Measurements from ENCODE around the gene KRTAP4-1.
"Not testable (repeated sequence)": the region's sequence is repeated elsewhere in the genome, so short reads cannot be mapped to it uniquely, and the experiment has no call there.

The KRTAP4-1 gene

DNA sequence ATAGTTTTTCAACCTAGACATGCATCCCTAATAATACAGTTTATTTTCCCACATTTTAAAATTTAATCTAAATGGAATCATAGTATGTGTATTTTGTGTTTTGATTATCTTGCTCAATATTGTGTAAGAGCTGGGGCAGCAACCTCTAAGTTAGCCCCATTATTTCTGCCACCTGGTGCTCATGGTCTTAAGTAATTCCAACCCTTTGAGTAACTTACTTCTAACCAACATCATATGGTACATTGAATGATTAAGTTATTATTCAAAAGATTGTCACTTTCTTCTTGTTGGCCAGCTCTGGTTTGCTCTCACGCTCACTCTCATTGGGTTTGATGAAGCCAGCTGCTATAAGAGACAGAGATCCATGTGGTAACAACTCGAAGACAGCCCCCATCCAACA is 12.8 kb downstream of the KRTAP4-1 start:
- no peak for ATAC-seq

DNA sequence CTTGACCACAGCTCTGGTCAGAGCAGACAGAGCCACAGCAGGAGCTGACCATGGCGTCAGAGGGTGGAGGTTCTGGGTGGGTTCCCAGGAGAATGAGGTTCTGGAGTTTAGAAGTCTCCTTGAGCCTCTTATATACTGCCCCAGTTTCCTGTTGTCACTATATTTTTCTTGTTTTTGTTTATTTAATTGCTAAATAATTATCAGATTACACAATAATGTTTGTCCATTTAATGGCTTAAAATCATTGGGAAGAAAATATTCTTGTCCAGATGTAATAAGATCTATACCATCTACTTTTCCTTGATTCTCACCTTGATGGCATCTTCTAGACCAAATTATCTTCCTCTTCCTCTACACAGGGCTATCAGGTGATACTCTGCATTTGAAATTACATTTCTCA is 16.6 kb downstream of the KRTAP4-1 start, which contains the start of gene KRTAP4-3:
KRTAP4-3 (minus strand) TSS at position 101 of the 400 bp plus-strand sequence; CDS start at position 52, 49 bp downstream.
- DNase-seq (no peak), ATAC-seq (no peak)

More for the DNA sequence above, 12.8 kb downstream of the KRTAP4-1 start:
- no peak for DNase-seq

DNA sequence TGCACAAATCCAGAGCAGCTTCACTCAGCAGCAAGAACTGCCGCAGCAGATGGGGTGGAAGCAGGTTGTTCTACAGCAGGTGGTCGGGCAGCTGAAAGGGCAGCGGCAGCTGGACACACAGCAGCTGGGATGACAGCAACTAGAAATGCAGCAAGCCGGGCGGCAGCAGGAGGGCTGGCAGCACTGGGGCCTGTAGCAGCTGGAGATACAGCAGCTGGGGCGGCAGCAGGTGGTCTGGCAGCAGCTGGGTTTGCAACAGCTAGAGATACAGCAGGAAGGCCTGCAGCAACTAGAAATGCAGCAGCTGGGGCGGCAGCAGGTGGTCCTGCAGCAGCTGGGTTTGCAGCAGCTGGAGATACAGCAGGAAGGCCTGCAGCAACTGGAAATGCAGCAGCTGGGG is 17.1 kb downstream of the KRTAP4-1 start:
- ATAC-seq (no peak), DNase-seq (no peak)

DNA sequence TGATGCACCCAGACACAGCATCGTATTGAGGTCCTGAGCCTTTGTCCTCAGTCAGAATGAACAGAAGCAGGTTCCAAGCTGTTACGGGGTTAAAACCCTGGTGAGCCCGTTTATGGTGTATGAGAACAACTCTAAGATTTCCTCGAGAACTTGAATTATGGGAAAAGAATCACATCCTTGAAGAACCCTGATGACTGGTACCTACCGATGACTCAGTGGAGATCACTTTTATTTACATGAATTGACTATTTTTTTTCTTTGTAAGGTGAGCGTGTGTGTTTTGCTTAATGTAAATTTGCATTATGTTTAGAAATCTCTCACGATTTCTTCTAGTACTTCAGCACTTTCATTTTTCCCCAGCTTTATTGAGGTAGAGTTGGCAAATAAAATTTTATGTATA is 20.9 kb downstream of the KRTAP4-1 start:
- no peak for ATAC-seq
- no peak for DNase-seq

DNA sequence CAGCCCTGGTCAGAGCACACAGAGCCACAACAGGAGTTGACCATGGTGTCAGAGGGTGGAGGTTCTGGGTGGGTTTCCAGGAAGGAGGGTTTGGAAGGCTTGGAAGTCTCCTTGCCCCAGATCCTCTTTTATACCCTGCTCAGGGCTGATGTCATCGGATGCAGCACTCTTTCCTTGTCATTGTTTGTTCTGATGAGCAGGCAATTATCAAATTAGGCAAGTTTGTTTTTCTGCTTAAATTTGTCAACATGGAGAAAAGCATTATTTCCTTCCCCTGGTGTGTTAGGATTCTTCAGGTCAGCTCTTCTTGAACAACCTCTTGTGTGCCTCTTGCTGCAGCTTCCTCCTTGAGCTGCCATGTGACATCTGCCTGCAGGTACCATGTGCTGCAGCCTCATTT is 24.1 kb downstream of the KRTAP4-1 start, which contains the start of gene KRTAP4-4:
KRTAP4-4 (minus strand) TSS at position 101 of the 400 bp plus-strand sequence; CDS start at position 44, 57 bp downstream.
- ATAC-seq, result no peak
- no peak for DNase-seq

DNA sequence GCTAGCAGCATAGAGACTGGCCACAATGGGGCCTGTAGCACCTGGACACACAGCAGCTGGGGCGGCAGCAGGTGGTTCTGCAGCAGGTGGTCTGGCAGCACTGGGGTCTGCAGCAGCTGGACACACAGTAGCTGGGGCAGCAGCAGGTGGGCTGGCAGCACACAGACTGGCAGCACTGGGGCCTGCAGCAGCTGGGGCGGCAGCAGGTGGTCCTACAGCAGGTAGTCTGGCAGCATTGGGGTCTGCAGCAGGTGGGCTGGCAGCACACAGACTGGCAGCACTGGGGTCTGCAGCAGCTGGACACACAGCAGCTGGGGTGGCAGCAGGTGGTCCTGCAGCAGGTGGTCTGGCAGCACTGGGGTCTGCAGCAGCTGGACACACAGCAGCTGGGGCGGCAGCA is 24.5 kb downstream of the KRTAP4-1 start:
- peak; percentile 28 for ATAC-seq
- not testable (repeated sequence) for DNase-seq

DNA sequence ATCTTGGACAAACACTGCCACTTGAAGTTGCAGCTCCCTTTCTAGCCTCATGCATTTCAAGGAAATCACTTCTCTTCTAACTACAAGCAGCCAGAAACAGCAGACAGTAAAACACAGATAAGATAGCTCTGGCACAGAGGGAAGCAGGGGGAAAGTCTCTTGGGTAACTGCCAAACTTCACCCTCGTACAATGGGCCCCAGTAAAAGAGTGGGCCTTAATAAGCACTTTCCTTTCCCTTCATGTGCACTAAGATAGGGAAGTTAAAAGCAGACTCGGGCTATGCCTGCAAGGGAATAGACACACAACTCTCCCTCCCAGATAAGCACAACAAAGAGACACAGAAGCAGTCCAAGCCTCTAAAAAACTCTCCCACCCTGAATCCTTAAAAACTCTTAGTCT is 30.9 kb downstream of the KRTAP4-1 start:
- DNase-seq, result no peak
- no peak for ATAC-seq

DNA sequence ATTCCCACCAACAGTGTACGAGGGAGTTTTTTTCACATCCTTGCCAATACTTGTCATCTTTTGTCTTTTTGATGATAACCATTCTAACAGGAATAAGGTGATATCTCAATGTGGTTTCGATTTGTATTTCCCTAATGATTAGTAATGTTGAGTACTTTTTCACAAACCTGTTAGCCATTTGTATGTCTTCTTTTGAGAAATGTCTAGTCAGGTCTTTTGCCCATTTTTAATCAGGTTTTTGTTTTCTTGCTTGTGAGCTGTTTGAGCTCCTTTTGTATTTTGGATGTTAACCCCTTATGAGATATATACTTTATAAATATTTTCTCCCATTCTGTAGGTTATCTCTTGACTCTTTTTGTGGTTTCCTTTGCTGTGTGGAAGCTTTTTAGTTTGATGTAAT is 33.2 kb downstream of the KRTAP4-1 start:
- no peak for ATAC-seq
- DNase-seq, result no peak

DNA sequence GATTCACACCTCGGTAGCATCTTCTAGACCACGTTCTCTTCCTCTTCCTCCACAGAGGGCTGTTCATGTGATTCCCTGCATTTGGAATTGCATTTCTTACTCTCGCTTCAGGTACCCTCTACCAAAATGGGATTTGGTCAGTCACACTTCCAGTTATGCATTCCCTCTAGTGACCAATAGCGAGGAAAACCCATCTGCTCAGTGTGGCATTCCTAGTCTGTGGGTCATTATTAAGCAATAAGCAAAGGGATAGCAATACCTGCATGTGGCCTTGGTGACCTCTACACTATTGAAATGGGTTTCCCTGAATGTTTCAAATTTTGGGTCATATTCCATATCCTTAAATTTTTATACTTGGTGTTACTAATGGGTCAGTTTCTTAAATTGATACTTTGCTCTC is 34.7 kb downstream of the KRTAP4-1 start:
- DNase-seq (no peak), ATAC-seq (no peak)

DNA sequence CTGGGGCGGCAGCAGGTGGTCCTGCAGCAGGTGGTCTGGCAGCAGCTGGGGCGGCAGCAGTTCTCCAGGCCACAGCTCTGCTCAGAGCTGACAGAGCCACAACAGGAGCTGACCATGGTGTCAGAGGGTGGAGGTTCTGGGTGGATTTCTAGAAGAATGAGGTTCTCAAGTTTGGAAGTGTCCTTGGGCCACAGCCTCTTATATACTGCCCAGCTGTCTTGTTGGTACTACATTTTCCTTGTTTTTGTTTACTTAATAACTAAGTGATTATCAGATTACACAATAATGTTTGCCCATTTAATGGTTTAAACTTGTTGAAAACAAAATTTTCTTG is 35.1 kb downstream of the KRTAP4-1 start, which contains the start of gene KRTAP4-5:
KRTAP4-5 (minus strand) TSS at position 174 of the 334 bp plus-strand sequence; CDS start at position 116, 58 bp downstream.
- DNase-seq (no peak), ATAC-seq (no peak)

DNA sequence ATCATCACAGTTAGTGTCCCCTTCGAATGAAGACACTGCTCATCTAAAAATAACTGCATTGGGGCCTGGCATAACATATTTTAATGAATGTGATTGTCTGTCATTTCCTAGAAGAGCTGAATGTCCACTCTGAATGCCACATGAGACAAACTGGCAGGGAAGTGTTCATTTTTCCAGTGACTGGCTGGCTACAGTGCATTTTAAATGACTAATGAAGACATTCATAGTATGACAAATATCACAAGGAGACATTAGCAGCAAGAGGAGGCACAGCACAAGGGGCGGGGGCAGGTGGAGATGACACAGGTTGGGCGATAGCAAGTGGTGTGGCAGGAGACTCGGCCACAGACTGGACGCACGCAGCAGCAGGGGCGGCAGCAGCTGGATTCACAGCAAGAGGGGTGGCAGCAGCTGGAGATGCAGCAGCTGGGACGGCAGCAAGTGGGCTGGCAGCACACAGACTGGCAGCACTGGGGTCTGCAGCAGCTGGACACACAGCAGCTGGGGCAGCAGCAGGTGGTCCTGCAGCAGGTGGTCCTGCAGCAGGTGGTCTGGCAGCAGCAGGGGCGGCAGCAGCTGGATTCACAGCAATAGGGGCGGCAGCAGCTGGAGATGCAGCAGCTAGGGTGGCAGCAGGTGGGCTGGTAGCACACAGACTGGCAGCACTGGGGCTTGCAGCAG is 35.6 kb downstream of the KRTAP4-1 start:
- ATAC-seq, DNase-seq: not testable (repeated sequence)

DNA sequence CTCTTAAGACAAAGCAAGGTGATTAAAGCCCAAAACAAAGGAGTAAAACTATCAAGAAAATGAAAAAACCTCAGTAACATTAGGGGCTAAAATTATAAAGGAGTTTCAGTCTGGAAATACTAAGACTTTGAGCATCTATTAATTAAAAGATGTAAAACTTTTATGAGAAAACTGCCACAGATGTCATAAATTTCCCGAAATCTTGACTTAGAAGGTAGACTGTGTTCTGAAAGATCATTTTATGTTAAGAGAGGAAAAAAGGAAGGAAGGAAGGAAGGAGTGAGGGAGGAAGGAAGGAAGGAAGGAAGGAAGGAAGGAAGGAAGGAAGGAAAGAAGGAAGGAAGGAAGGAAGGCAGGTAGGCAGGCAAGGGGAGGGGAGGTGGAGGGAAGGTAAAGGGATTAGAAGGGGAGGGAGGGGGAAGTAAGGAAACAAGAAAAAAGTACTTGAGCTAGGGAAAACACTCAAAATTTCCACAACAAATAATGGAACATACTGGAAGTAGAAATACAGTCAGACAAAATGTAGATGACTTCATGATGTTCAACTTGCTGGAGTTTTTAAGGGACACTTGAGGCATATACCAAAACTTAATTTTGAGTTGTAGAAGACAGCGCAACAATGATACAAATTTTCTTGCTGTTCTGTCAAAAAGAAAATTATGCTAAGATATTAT is 37.0 kb downstream of the KRTAP4-1 start:
- ATAC-seq (no peak), DNase-seq (no peak)

DNA sequence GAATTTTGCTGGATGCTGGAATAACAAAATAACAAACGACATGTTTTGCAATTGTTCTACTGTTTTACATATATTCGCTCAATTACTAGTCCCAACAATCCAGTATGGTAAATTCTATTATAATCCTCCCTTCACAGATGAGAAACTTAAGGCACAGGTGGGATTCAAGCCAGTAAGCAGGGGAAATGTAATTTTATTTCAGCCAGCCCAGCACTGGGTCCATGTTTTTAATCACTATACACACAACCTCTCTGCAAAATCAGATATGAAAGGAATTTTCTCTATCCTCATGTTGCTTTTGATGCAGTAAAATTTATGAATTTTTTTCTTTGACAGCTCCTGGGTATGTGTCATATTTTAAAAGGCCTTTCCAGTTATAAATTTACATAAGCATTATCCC is 39.5 kb downstream of the KRTAP4-1 start:
- ATAC-seq, result no peak
- DNase-seq, result no peak

DNA sequence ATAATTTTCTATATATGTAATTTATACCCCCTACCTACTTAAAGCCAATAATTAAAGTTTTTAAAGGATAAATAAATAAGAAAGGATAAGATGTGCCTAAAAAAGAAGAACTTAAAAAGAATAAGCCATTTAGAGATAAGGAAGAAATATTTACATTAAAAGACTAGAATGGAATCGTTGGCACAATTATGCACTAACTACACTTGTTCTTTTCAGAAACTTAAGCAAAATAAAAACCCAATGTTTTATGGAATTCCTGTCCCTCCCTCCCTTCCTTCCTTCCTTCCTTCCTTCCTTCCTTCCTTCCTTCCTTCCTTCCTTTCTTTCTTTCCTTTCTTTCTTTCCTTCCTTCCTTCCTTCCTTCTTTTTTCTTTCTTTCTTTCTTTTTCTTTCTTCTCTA is 39.9 kb downstream of the KRTAP4-1 start:
- ATAC-seq (no peak), DNase-seq (no peak)

DNA sequence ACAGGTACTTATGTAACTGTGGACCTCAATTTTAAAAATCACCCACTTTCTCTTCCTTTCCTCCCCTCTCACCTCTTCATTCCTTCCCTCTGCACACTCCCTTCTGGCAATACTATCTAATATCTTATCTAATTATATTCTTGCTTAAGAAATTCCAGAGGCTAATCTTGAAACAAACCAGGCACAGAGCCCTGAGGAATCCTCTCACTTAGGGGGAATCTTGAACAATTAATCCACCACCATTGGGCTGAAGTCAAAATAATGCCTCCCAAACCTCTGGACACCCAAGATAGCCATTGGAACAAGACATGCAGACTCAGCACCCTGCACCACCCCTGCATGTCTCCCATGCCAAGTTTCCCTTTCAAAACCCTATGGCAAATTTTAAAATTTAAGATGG is 43.4 kb downstream of the KRTAP4-1 start:
- no peak for DNase-seq
- ATAC-seq, result no peak

DNA sequence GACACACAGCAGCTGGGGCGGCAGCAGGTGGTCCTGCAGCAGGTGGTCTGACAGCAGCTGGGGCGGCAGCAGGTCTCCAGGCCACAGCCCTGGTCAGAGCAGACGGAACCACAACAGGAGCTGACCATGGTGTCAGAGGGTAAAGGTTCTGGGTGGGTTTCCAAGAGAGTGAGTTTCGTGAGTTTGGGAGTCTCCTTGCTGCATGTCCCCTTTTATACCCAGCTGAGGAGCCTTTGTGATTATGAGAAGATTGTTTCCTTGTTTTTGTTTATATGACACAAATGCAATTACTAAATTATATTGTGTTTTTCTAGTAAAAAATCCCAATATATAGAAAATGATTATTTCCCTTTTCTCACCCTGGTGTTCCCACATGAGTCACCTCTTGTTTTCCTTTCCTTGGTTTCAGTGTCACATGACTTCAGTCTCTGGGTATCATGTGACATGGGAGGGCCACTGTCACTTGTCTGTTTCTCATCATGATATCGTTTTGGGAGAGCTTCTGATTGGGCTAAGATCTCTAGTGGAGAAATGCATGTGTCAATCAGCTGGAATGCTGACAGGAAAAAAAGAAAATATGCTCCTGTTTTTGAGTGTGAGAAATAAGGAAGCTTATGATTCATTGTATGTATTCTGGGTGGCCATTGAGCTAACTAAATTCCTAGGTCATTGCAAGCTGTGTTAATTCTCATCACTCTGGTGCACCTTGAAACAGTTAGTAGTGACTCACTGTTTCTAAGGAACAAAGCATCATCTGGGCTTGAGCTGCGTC is 44.2 kb downstream of the KRTAP4-1 start, which contains the start of gene KRTAP4-6:
KRTAP4-6 (minus strand) TSS at position 185 of the 772 bp plus-strand sequence; CDS start at position 128, 57 bp downstream.
- ATAC-seq (no peak), DNase-seq (no peak)

DNA sequence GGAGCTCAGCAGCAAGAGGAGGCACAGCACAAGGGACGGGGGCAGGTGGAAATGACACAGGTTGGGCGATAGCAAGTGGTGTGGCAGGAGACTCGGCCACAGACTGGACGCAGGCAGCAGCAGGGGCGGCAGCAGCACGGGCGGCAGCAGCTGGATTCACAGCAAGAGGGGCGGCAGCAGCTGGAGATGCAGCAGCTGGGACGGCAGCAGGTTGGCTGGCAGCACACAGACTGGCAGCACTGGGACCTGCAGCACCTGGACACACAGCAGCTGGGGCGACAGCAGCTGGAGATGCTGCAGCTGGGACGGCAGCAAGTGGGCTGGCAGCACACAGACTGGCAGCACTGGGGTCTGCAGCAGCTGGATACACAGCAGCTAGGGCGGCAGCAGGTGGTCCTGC is 44.8 kb downstream of the KRTAP4-1 start:
- DNase-seq, ATAC-seq: not testable (repeated sequence)

Measured in stimulated activated naive CD8-positive, alpha-beta T cell treated with anti-CD3 and anti-CD28 coated beads, Interleukin-15, Interleukin-2, amounts not matched to agents 100 U/mL and 50 U/mL, for 24 hours (primary cell).